GM12892 (cell line): Measurements from ENCODE around the gene PCSK5.

ENCODE experiments used
- POLR2A ChIP-seq: IDR thresholded peaks from 2 replicates; pipeline ENCODE4 v1.6.1; 2011; ENCODE audit warnings: low read depth, low read length, control low read depth
- POLR2AphosphoS5 ChIP-seq: IDR thresholded peaks from 2 replicates; pipeline ENCODE4 v1.6.1; 2011; ENCODE audit warnings: low read depth, low read length, control low read depth
- TAF1 ChIP-seq: IDR thresholded peaks from 2 replicates; pipeline ENCODE4 v1.6.1; 2011; ENCODE audit warnings: low read depth, mild to moderate bottlenecking, control low read depth, low read length, borderline replicate concordance

GRCh38 chr9:76099516-76099915, 209.0 kb downstream of the PCSK5 start:
- no peak for TF ChIP-seq POLR2AphosphoS5
- no peak for TF ChIP-seq POLR2A
- TF ChIP-seq TAF1, result no peak
